ENCODE results near the gene AMOTL2. TPM values are rescaled to one million over a fixed set of nuclear protein-coding genes. Genes with fewer than 3 reads are reported as not detected.
A peak's percentile ranks its signal among the peaks of the same experiment; 100 is the strongest.

The AMOTL2 gene
- total and polyA plus RNA-seq, 3 experiments from 2014 or later, result 0.10 TPM; not detected in 2

GRCh38 chr3:134351427-134351826 lies 22.8 kb downstream of the AMOTL2 start:
- ChIA-PET CTCF (no interaction called here), POLR2A (no interaction called here)
- Mint-ChIP-seq H3K9me3 (peaks cover 5 to 14% (median 8%) of the 10 kb centered on the region in 5 donors), H3K27ac (no peak overlapping the region), H3K27me3 (peaks cover 6 to 15% of the 10 kb centered on the region in 2 donors), H3K4me1 (no peaks in the 10 kb centered on the region), H3K36me3 (peaks cover 0 to 8% (median 0%) of the 10 kb centered on the region in 3 donors), H3K4me3 (no peak overlapping the region)
- Histone ChIP-seq H3K9me3 (ENCODE audit: low read length) (no peaks in the 10 kb centered on the region), H3K4me3 (ENCODE audit: low read length) (no peak overlapping the region), H3K36me3 (ENCODE audit: insufficient read depth, low read length) (no peaks in the 10 kb centered on the region), H3K27ac (ENCODE audit: low read depth, low read length) (no peak overlapping the region), H3K27me3 (ENCODE audit: insufficient read depth, low read length, poor library complexity, severe bottlenecking) (no peaks in the 10 kb centered on the region), H3K4me1 (ENCODE audit: insufficient read depth, low read length) (no peaks in the 10 kb centered on the region)
- no peak for DNase-seq

DNA sequence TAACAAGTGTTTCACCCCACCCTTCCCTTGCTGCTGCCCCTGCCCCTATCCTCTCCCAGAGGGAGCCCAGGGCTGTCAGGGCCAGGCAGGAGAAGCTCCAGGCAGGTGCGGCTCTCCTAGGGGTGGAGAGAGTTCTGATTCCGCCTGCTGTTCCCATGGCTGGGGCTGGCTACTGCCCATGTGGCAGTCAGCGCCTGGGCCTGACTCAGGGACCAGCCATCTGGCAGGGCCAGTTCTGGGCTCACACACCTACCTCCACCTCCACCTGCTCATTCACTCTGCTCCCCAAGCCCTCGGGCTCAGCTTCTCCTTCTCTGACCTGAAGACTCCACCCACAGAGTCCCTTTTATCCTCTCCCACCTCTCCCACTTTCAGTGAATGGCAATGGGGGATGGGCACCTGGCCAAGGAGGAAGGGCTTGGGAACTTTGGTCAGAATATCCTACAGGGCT lies 23.4 kb downstream of the AMOTL2 start:
- Histone ChIP-seq H3K4me3 (ENCODE audit: low read length) (no peak overlapping the region), H3K27ac (ENCODE audit: low read depth, low read length) (no peak overlapping the region), H3K27me3 (ENCODE audit: insufficient read depth, low read length, poor library complexity, severe bottlenecking) (no peaks in the 10 kb centered on the region), H3K9me3 (ENCODE audit: low read length) (no peaks in the 10 kb centered on the region), H3K36me3 (ENCODE audit: insufficient read depth, low read length) (no peaks in the 10 kb centered on the region), H3K4me1 (ENCODE audit: insufficient read depth, low read length) (no peaks in the 10 kb centered on the region)
- peaks cover 6 to 19% of the 10 kb centered on the region in 2 donors for H3K27me3 Mint-ChIP-seq
- H3K9me3 Mint-ChIP-seq, result peaks cover 5 to 19% (median 11%) of the 10 kb centered on the region in 5 donors
- POLR2A ChIA-PET, result no interaction called here
- H3K4me3 Mint-ChIP-seq, result no peak overlapping the region
- DNase-seq, result no peak
- H3K27ac Mint-ChIP-seq, result peak overlapping the region in 1 of 8 donors; percentile 14
- CTCF ChIA-PET, result no interaction called here
- no peaks in the 10 kb centered on the region for H3K4me1 Mint-ChIP-seq
- H3K36me3 Mint-ChIP-seq, result peaks cover 0 to 13% (median 0%) of the 10 kb centered on the region in 3 donors

- Mint-ChIP-seq H3K27me3 (peaks cover 6 to 19% of the 10 kb centered on the region in 2 donors), H3K9me3 (peaks cover 5 to 19% (median 12%) of the 10 kb centered on the region in 5 donors), H3K4me3 (no peak overlapping the region), H3K27ac (no peak overlapping the region), H3K4me1 (no peaks in the 10 kb centered on the region), H3K36me3 (peaks cover 0 to 13% (median 0%) of the 10 kb centered on the region in 3 donors)
- Histone ChIP-seq H3K4me3 (ENCODE audit: low read length) (no peak overlapping the region), H3K9me3 (ENCODE audit: low read length) (no peaks in the 10 kb centered on the region), H3K27ac (ENCODE audit: low read depth, low read length) (no peak overlapping the region), H3K27me3 (ENCODE audit: insufficient read depth, low read length, poor library complexity, severe bottlenecking) (no peaks in the 10 kb centered on the region), H3K36me3 (ENCODE audit: insufficient read depth, low read length) (no peaks in the 10 kb centered on the region), H3K4me1 (ENCODE audit: insufficient read depth, low read length) (no peaks in the 10 kb centered on the region)
- no peak for DNase-seq
- ChIA-PET CTCF (no interaction called here), POLR2A (no interaction called here)
Measured at GRCh38 chr3:134350266-134350665, 24.0 kb downstream of the AMOTL2 start.

DNA sequence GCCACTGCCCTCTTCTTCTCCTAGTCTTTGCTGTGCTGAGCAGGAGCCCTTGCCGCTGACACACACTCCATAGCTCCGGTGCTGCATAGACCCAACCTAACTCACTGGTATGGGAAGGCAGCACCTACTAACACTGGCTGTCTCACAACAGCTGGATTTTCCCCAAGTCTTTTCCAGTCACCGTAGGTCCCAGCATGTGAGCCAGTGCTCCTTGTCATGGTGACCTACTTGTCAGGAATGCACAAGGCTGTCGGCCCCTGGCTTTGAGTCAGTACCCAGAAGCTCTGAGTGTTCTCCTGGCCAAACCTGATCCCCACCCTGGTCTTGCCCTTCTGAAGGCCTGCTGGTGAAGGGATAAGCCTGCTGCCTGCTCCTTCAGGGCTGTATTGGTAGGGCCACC lies 25.7 kb downstream of the AMOTL2 start:
- DNase-seq, result no peak
- Mint-ChIP-seq H3K4me3 (no peak overlapping the region), H3K9me3 (peaks cover 5 to 19% (median 13%) of the 10 kb centered on the region in 5 donors), H3K27ac (no peak overlapping the region), H3K27me3 (peaks cover 6 to 30% of the 10 kb centered on the region in 2 donors), H3K36me3 (peaks cover 0 to 13% (median 2%) of the 10 kb centered on the region in 3 donors), H3K4me1 (no peaks in the 10 kb centered on the region)
- CTCF ChIA-PET, result no interaction called here
- Histone ChIP-seq H3K4me1 (ENCODE audit: insufficient read depth, low read length) (no peaks in the 10 kb centered on the region), H3K9me3 (ENCODE audit: low read length) (no peaks in the 10 kb centered on the region), H3K27me3 (ENCODE audit: insufficient read depth, low read length, poor library complexity, severe bottlenecking) (no peaks in the 10 kb centered on the region), H3K27ac (ENCODE audit: low read depth, low read length) (no peak overlapping the region), H3K4me3 (ENCODE audit: low read length) (no peak overlapping the region), H3K36me3 (ENCODE audit: insufficient read depth, low read length) (no peaks in the 10 kb centered on the region)
- POLR2A ChIA-PET, result no interaction called here

DNA sequence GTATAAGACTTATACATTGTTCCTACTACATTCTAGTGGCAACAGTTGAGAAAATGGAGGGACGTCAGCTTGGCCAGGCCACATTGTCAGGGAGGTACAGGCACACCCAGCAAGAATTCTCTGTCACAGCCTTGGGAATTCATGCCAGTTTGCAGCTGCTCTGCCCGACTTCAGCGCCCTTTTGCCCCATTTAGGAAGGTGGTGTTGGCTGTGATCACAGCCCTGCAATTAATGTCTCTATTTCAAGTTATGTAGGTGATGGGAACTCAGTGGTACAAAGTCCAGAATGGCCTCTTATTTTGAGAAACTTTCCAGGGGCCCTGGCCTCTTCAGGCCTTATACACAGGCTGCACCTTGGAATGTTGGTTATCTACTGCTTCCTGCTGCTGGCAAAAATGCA lies 26.7 kb downstream of the AMOTL2 start:
- ChIA-PET CTCF (no interaction called here), POLR2A (no interaction called here)
- Mint-ChIP-seq H3K27ac (no peak overlapping the region), H3K4me3 (no peak overlapping the region), H3K27me3 (peaks cover 6 to 30% of the 10 kb centered on the region in 2 donors), H3K36me3 (peaks cover 0 to 13% (median 2%) of the 10 kb centered on the region in 3 donors), H3K4me1 (no peaks in the 10 kb centered on the region), H3K9me3 (peaks cover 5 to 19% (median 13%) of the 10 kb centered on the region in 5 donors)
- H3K27ac ChIP-seq (ENCODE audit: low read depth, low read length), result no peak overlapping the region
- H3K27me3 ChIP-seq (ENCODE audit: insufficient read depth, low read length, poor library complexity, severe bottlenecking), result no peaks in the 10 kb centered on the region
- no peaks in the 10 kb centered on the region for H3K36me3 ChIP-seq (ENCODE audit: insufficient read depth, low read length)
- no peak for DNase-seq
- H3K4me3 ChIP-seq (ENCODE audit: low read length), result no peak overlapping the region
- no peaks in the 10 kb centered on the region for H3K4me1 ChIP-seq (ENCODE audit: insufficient read depth, low read length)
- H3K9me3 ChIP-seq (ENCODE audit: low read length), result no peaks in the 10 kb centered on the region

GRCh38 chr3:134346744-134347143 lies 27.5 kb downstream of the AMOTL2 start:
- no peak overlapping the region for H3K4me3 Mint-ChIP-seq
- H3K9me3 Mint-ChIP-seq, result peaks cover 5 to 19% (median 13%) of the 10 kb centered on the region in 5 donors
- no peaks in the 10 kb centered on the region for H3K4me1 ChIP-seq (ENCODE audit: insufficient read depth, low read length)
- H3K27me3 ChIP-seq (ENCODE audit: insufficient read depth, low read length, poor library complexity, severe bottlenecking), result no peaks in the 10 kb centered on the region
- no peak overlapping the region for H3K27ac Mint-ChIP-seq
- no peaks in the 10 kb centered on the region for H3K4me1 Mint-ChIP-seq
- H3K9me3 ChIP-seq (ENCODE audit: low read length), result no peaks in the 10 kb centered on the region
- ChIA-PET CTCF (interaction anchor here (1.0 to 1.4 kb wide), 2 partner anchors 127 to 134 kb away, joined by 3 read pairs; no protein-coding TSS in a partner anchor), POLR2A (no interaction called here)
- no peak overlapping the region for H3K27ac ChIP-seq (ENCODE audit: low read depth, low read length)
- H3K27me3 Mint-ChIP-seq, result peaks cover 8 to 30% of the 10 kb centered on the region in 2 donors
- no peak for DNase-seq
- no peaks in the 10 kb centered on the region for H3K36me3 ChIP-seq (ENCODE audit: insufficient read depth, low read length)
- no peak overlapping the region for H3K4me3 ChIP-seq (ENCODE audit: low read length)
- H3K36me3 Mint-ChIP-seq, result peaks cover 0 to 13% (median 2%) of the 10 kb centered on the region in 3 donors

DNA sequence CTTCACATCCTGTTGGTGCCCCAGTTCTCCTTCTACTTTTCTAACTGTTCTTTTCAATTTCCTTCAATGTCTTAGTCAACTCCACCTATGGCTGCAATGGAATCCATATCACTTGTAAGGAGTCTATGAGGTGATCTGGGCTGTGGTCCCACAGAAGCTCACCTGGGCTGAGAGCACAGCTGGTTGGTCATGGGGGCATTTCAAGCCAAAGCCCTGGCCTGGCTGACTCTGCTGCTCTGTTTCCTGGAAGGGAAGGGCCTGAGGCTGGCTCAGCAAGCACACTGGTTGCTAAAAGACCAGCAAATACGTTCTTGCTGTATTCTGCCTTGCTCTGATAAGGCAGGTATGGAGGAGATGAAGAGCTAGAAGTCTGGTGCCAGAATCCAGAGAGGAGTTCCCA lies 29.0 kb downstream of the AMOTL2 start:
- no peaks in the 10 kb centered on the region for H3K9me3 ChIP-seq (ENCODE audit: low read length)
- Mint-ChIP-seq H3K4me3 (no peak overlapping the region), H3K27me3 (peaks cover 4 to 30% of the 10 kb centered on the region in 2 donors), H3K27ac (peak overlapping the region in 1 of 8 donors; percentile 7), H3K36me3 (peaks cover 0 to 13% (median 2%) of the 10 kb centered on the region in 3 donors), H3K4me1 (no peaks in the 10 kb centered on the region), H3K9me3 (peaks cover 5 to 19% (median 13%) of the 10 kb centered on the region in 5 donors)
- no peak overlapping the region for H3K4me3 ChIP-seq (ENCODE audit: low read length)
- H3K36me3 ChIP-seq (ENCODE audit: insufficient read depth, low read length), result no peaks in the 10 kb centered on the region
- DNase-seq, result no peak
- H3K27me3 ChIP-seq (ENCODE audit: insufficient read depth, low read length, poor library complexity, severe bottlenecking), result no peaks in the 10 kb centered on the region
- no peak overlapping the region for H3K27ac ChIP-seq (ENCODE audit: low read depth, low read length)
- CTCF ChIA-PET, result interaction anchor here (0.5 to 1.6 kb wide), 4 partner anchors 9 to 128 kb away, joined by 3 to 4 read pairs (median 3); no protein-coding TSS in a partner anchor
- POLR2A ChIA-PET, result no interaction called here
- H3K4me1 ChIP-seq (ENCODE audit: insufficient read depth, low read length), result no peaks in the 10 kb centered on the region

DNA sequence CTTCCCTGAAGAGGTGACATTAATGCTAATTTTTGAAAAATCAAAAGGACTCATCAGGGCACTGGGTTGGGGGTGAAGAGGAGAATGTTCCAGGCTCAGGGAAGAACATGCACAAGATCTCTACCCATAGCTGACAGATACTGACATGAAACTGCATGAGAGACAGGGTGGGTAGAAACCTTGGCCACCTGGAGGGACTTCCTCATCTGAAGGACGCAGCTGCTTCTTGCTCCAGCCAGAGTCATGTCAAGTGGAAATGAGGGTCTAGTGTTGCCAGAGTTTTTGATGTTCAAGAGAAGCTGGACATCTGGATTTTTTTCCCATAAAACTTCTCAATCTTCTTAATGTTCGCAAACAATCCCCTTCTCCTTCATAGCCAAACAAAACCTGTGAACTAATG lies 29.7 kb downstream of the AMOTL2 start:
- ChIA-PET CTCF (interaction anchor here (0.5 to 1.6 kb wide), 3 partner anchors 10 to 13 kb away, joined by 3 to 4 read pairs (median 3); no protein-coding TSS in a partner anchor), POLR2A (no interaction called here)
- H3K27ac ChIP-seq (ENCODE audit: low read depth, low read length), result no peak overlapping the region
- Mint-ChIP-seq H3K4me3 (no peak overlapping the region), H3K9me3 (peaks cover 5 to 19% (median 13%) of the 10 kb centered on the region in 5 donors), H3K27me3 (peaks cover 2 to 24% of the 10 kb centered on the region in 2 donors), H3K36me3 (peaks cover 0 to 13% (median 2%) of the 10 kb centered on the region in 3 donors), H3K27ac (no peak overlapping the region), H3K4me1 (no peaks in the 10 kb centered on the region)
- no peaks in the 10 kb centered on the region for H3K9me3 ChIP-seq (ENCODE audit: low read length)
- H3K4me1 ChIP-seq (ENCODE audit: insufficient read depth, low read length), result no peaks in the 10 kb centered on the region
- H3K4me3 ChIP-seq (ENCODE audit: low read length), result no peak overlapping the region
- no peaks in the 10 kb centered on the region for H3K36me3 ChIP-seq (ENCODE audit: insufficient read depth, low read length)
- no peak for DNase-seq
- H3K27me3 ChIP-seq (ENCODE audit: insufficient read depth, low read length, poor library complexity, severe bottlenecking), result no peaks in the 10 kb centered on the region
